Articular chondrocyte of knee joint (primary cell): ENCODE measurements around the gene GRWD1. TPM values are rescaled to one million over a fixed set of nuclear protein-coding genes. Genes with fewer than 3 reads are reported as not detected.

ENCODE experiments used
- total RNA-seq: library from RNA; depleted of rRNA; stranded (reverse); fragments of >200 nt; gene quantifications from 2 replicates; pipeline ENCODE4 v1.2.3, GENCODE V29; 2012

The GRWD1 gene
- 21.0 and 23.2 TPM in 2 replicates for total RNA-seq

DNA sequence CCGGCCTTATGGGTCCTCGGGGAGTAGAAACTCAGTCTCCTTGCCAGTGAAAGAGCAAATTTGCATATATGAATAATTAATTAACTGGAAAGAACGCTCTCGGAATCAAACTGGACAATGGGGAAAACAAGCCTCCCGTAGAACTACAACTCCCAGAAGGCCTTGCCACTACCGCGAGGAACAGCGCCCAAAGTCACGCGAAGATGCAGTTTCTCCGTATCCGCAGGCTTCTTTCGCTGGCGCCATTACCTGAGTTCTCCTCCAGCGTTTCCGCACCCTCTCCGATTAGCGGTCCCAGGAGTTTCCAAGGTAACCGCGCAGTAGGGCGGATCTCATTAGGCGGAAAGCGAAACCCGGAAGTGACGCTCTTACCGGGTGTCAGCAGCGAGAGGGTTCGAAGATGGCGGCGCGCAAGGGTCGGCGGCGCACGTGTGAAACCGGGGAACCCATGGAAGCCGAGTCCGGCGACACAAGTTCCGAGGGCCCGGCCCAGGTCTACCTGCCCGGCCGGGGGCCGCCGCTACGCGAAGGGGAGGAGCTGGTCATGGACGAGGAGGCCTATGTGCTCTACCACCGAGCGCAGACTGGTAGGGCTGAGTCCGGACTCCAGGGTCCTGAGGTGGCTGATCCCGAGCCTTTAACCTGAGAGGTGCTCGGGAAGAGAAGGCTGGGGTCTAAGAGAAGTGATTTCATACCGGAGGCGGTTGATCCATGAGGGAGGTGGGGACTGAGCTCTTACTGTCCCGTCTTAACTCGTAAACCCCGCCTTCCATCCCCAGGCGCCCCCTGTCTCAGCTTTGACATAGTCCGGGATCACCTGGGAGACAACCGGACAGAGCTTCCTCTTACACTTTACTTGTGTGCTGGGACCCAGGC, at the start of gene GRWD1:
TSS of gene GRWD1 (plus strand) at position 378 of the 876 bp plus-strand sequence. CDS start at position 401, 23 bp downstream.

GRCh38 chr19:48455171-48455907, 9.6 kb downstream of the GRWD1 start, which contains the start of gene KCNJ14:
Gene KCNJ14, plus strand, starts transcription at chr19:48455574. Its CDS starts 6,151 bp downstream, at chr19:48461725.

GRCh38 chr19:48469289-48469881, 23.6 kb downstream of the GRWD1 start, which contains the start of gene CYTH2:
Gene CYTH2, plus strand, starts transcription at chr19:48469369. Its CDS starts 139 bp downstream, at chr19:48469508.

Other genes with a start within 250 kb of the GRWD1 start
- 18.8 and 22.6 TPM in 2 replicates for gene CARD8, start 190.1 kb upstream of the GRWD1 start, total RNA-seq
- gene ZNF114, start 175.9 kb upstream of the GRWD1 start, total RNA-seq = 0.43 TPM in 1 of 2 replicates, not detected in the other
- gene EMP3, start 120.4 kb upstream of the GRWD1 start, total RNA-seq = 186 and 193 TPM in 2 replicates
- 3.8 and 4.8 TPM in 2 replicates for gene TMEM143, start 82.0 kb upstream of the GRWD1 start, total RNA-seq
- not detected in 2 replicates for gene SYNGR4, start 81.6 kb upstream of the GRWD1 start, total RNA-seq
- gene KDELR1, start 54.4 kb upstream of the GRWD1 start, total RNA-seq = 131 and 160 TPM in 2 replicates
- gene GRIN2D, start 52.3 kb upstream of the GRWD1 start, total RNA-seq = 0.22 and 0.26 TPM in 2 replicates
- 0.65 TPM in 2 replicates for gene KCNJ14, start 9.6 kb downstream of the GRWD1 start, total RNA-seq
- gene CYTH2, start 23.4 kb downstream of the GRWD1 start, total RNA-seq = 29.4 and 35.8 TPM in 2 replicates
- gene LMTK3, start 65.9 kb downstream of the GRWD1 start, total RNA-seq = under 0.01 and 0.11 TPM in 2 replicates
- gene SULT2B1, start 106.2 kb downstream of the GRWD1 start, total RNA-seq = not detected in 2 replicates
- not detected in 2 replicates for gene SPACA4, start 160.8 kb downstream of the GRWD1 start, total RNA-seq
- 0.65 TPM in 1 of 2 replicates, not detected in the other for gene FAM83E, start 169.1 kb downstream of the GRWD1 start, total RNA-seq
- 1,190 and 1,683 TPM in 2 replicates for gene RPL18, start 173.2 kb downstream of the GRWD1 start, total RNA-seq
- 8.4 and 8.9 TPM in 2 replicates for gene SPHK2, start 173.5 kb downstream of the GRWD1 start, total RNA-seq
- gene DBP, start 191.4 kb downstream of the GRWD1 start, total RNA-seq = 4.5 and 5.0 TPM in 2 replicates
- 0.78 and 1.4 TPM in 2 replicates for gene CA11, start 200.2 kb downstream of the GRWD1 start, total RNA-seq
- gene NTN5, start 227.0 kb downstream of the GRWD1 start, total RNA-seq = 0.22 TPM in 1 of 2 replicates, not detected in the other
- gene FUT2, start 250.0 kb downstream of the GRWD1 start, total RNA-seq = not detected in 2 replicates